ENCODE data around the gene SMIM14.
A peak's percentile ranks its signal among the peaks of the same experiment; 100 is the strongest.

SMIM14 gene

DNA sequence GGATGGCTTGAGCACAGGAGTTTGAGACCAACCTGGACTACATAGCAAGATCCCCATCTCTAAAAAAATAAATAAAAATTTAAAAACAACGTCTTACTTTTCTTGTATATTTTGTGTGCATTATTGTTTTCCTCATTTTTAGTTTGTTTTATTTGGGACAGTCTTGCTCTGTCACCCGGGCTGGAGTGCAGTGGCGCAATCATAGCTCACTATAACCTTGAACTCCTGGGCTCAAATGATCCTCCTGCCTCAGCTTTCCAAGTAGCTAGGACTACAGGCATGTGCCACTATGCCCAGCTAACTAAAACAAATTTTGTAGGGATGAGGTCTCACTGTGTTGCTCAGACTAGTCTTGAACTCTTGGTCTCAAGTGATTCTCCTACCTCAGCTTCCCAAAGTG is 9.5 kb upstream of the SMIM14 start:
- in situ Hi-C loops (cut with MboI; ENCODE audit: low sequenced_read_pairs, unreplicated experiment): no loop called here
- DNase-seq (ENCODE audit: low spot score): no peak
- TF ChIP-seq CTCF (IDR thresholded peaks at IDR 0.05; ENCODE audit: borderline replicate concordance, control extremely low read depth, extremely low read depth, insufficient read depth, missing control alignments): no peak

DNA sequence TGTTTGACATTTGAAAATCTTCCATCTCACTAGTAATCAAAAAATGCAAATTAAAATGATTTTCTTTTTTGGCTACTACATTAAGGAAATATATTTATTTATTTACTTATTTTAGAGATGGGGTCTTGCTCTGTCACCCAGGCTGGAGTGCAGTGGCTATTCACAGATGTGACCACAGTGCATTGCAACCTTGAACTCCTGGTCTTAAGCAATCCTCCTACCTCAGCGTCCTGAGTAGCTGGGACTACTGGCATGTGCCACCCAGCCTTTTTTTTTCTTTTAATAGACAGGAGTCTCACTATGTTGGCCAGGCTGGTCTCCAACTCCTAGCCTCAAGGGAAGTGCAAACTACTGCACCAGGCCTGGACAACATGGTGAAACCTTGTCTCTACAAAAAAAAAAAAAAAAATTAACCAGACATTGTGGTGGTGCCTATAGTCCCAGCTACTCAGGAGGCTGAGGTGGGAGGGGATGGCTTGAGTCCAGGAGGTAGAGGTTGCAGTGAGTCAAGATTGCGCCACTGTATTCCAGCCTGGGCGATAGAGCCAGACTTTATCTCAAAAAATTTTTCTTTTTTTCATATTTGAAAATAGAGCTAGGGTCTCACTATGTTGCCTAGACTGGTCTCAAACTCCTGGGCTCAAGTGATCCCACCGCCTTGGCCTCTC is 4.4 kb upstream of the SMIM14 start:
- no peak for TF ChIP-seq CTCF (IDR thresholded peaks at IDR 0.05; ENCODE audit: borderline replicate concordance, control extremely low read depth, extremely low read depth, insufficient read depth, missing control alignments)
- in situ Hi-C loops (cut with MboI; ENCODE audit: low sequenced_read_pairs, unreplicated experiment): no loop called here
- no peak for DNase-seq (ENCODE audit: low spot score)

- no peak for TF ChIP-seq CTCF (IDR thresholded peaks at IDR 0.05; ENCODE audit: borderline replicate concordance, control extremely low read depth, extremely low read depth, insufficient read depth, missing control alignments)
Measured at GRCh38 chr4:39641451-39641850, 2.8 kb upstream of the SMIM14 start.

GRCh38 chr4:39637586-39638353 is 895 bp downstream of the SMIM14 start:
- peak; percentile 50 for DNase-seq (ENCODE audit: low spot score)
- TF ChIP-seq CTCF (IDR thresholded peaks at IDR 0.05; ENCODE audit: borderline replicate concordance, control extremely low read depth, extremely low read depth, insufficient read depth, missing control alignments): no peak
- in situ Hi-C loops (cut with MboI; ENCODE audit: low sequenced_read_pairs, unreplicated experiment): no loop called here

More at GRCh38 chr4:39641451-39641850, 2.8 kb upstream of the SMIM14 start:
- in situ Hi-C loops (cut with MboI; ENCODE audit: low sequenced_read_pairs, unreplicated experiment): no loop called here
- DNase-seq (ENCODE audit: low spot score): no peak

DNA sequence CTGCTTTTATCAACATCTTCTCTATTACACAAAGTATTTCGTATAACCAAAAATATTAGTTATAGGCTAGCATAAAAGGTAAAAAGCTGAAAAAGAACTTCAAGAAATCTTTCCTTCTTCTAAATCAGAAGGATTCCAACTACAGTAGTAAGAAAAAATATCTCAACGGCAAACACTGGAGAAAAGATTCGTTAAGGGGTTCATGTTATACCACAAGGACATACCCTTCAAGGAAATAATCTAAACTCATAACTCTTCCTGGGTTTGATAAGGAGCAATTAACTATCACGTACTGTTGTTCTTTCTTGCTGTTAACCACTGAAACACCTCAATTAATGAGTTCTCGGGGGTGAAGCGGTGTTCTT is 1.5 kb downstream of the SMIM14 start:
- DNase-seq (ENCODE audit: low spot score): no peak
- in situ Hi-C loops (cut with MboI; ENCODE audit: low sequenced_read_pairs, unreplicated experiment): no loop called here
- TF ChIP-seq CTCF (IDR thresholded peaks at IDR 0.05; ENCODE audit: borderline replicate concordance, control extremely low read depth, extremely low read depth, insufficient read depth, missing control alignments): no peak

- in situ Hi-C loops (cut with MboI; ENCODE audit: low sequenced_read_pairs, unreplicated experiment): no loop called here
- no peak for TF ChIP-seq CTCF (IDR thresholded peaks at IDR 0.05; ENCODE audit: borderline replicate concordance, control extremely low read depth, extremely low read depth, insufficient read depth, missing control alignments)
- no peak for DNase-seq (ENCODE audit: low spot score)
Measured at GRCh38 chr4:39636531-39637184, 2.0 kb downstream of the SMIM14 start.
